Transverse colon (tissue), 4 donors: ENCODE measurements around the gene KCNK10. TPM values are rescaled to one million over a fixed set of nuclear protein-coding genes. Genes with fewer than 3 reads are reported as not detected.
A peak's percentile ranks its signal among the peaks of the same experiment; 100 is the strongest.

Source experiments
- DNase-seq: peaks from one replicate; pipeline ENCODE4 v3.0.0-alpha.2; 2019
- H3K27ac ChIP-seq, 4 donors: fragments of 200-600 bp; sonication (generic); 2 replicates each; pipeline ENCODE4 v1.5.1; 2016 to 2018; ENCODE audit warnings: inconsistent platforms in 4 of 4
- H3K27me3 ChIP-seq: fragments of 200-600 bp; sonication (generic); 2 replicates; pipeline ENCODE4 v1.5.1; 2017; ENCODE audit warnings: inconsistent platforms
- H3K36me3 ChIP-seq, 4 donors: fragments of 200-600 bp; sonication (generic); 2 replicates each; pipeline ENCODE4 v1.5.1; 2017 to 2019; ENCODE audit warnings: inconsistent platforms in 4 of 4
- H3K4me1 ChIP-seq, 4 donors: fragments of 200-600 bp; sonication (generic); 2 replicates each; pipeline ENCODE4 v1.5.1; 2017 to 2020; ENCODE audit warnings: inconsistent platforms in 4 of 4
- H3K4me3 ChIP-seq, 4 donors: fragments of 200-600 bp; sonication (generic); 1 replicate in 1 of 4; 2 replicates in 3 of 4; pipeline versions ENCODE4 v1.5.1 to v1.6.1; 2017 to 2019; ENCODE audit warnings: inconsistent platforms in 4 of 4
- H3K9me3 ChIP-seq, 2 donors: fragments of 200-600 bp; sonication (generic); 2 replicates each; pipeline ENCODE4 v1.5.1; 2017 to 2019; ENCODE audit warnings: inconsistent platforms in 2 of 2
- EP300 ChIP-seq: sonication (generic); formaldehyde crosslinking; IDR thresholded peaks from one replicate; pipeline ENCODE4 v1.6.1; 2017; ENCODE audit warnings: antibody characterized with exemption, low read depth
- POLR2A ChIP-seq: fragments of 450-650 bp; IDR thresholded peaks from one replicate; pipeline ENCODE4 v1.6.1; 2016; ENCODE audit warnings: antibody characterized with exemption, mild to moderate bottlenecking, moderate library complexity
- POLR2AphosphoS5 ChIP-seq, 3 donors: sonication (generic); formaldehyde crosslinking; IDR thresholded peaks; one replicate each; pipeline ENCODE4 v1.6.1; 2016; ENCODE audit warnings: antibody characterized with exemption in 3 of 3
- WGBS, 2 donors: methylation state at CpG; one replicate each; pipeline ENCODE4 v1.1.5; 2018; ENCODE audit warnings: low coverage in 1 of 2; 5-methylcytosine and 5-hydroxymethylcytosine counted together
- in situ Hi-C, 4 donors: fragments of 200-750 bp; cut with MboI; loops; one replicate each; pipeline versions ENCODE4 v1.15.0 to v1.15.1; 2017; ENCODE audit warnings: low sequenced_read_pairs in 3 of 4, low pct_ligation_motif_present in 1 of 4, low pct_unique_long_range_greater_than_20kb in 1 of 4
- intact Hi-C: fragments of 100-400 bp; cut with DNase I; formaldehyde crosslinking; loops from one replicate; pipeline ENCODE4 v1.15.1; 2023; ENCODE audit warnings: low total_unique reads
- total RNA-seq, 4 donors: library from RNA; depleted of rRNA; stranded (reverse); fragments of >200 nt; gene quantifications; one replicate each; pipeline ENCODE4 v1.1.0, GENCODE V29; 2016
- TF ChIP-seq, protein P1 (sequence below), 5 experiments: fragments of 200-600 bp in 3 of 5; fragments of 450-650 bp in 2 of 5; sonication (generic) in 3 of 5; IDR thresholded peaks; 1 replicate in 2 of 5; 2 replicates in 3 of 5; pipeline ENCODE4 v1.5.1; 2016 to 2017; ENCODE audit warnings: antibody characterized with exemption in 5 of 5, inconsistent platforms in 3 of 5, mild to moderate bottlenecking in 2 of 5, moderate library complexity in 1 of 5

KCNK10 gene
- total RNA-seq, 4 donors from 2014 or later, result 2.2 to 7.4 (median 3.2) TPM

DNA sequence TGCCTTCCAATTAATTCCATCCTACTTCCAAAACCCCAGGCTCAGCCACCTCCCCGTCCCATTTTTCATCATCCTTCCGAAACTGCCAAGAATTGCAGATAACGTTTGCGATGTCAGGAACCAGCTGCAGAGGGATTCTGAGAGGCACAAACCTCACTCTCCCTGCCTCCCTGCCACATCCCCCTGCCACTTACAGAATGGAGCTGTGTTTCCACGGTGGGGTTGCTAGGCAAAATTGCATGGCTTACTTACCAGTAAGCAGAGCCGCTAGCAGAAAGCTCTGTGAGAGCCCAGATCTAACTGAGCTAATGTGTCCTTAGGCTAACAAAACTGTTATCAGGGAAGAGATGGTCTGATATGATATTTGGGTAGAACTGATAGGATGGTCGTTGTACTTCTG, 127.4 kb downstream of the KCNK10 start:
- TF ChIP-seq POLR2AphosphoS5 (IDR thresholded peaks at IDR 0.05), result no peak
- no peak for TF ChIP-seq EP300
- no peak for TF ChIP-seq POLR2A
- TF ChIP-seq, protein P1, sequence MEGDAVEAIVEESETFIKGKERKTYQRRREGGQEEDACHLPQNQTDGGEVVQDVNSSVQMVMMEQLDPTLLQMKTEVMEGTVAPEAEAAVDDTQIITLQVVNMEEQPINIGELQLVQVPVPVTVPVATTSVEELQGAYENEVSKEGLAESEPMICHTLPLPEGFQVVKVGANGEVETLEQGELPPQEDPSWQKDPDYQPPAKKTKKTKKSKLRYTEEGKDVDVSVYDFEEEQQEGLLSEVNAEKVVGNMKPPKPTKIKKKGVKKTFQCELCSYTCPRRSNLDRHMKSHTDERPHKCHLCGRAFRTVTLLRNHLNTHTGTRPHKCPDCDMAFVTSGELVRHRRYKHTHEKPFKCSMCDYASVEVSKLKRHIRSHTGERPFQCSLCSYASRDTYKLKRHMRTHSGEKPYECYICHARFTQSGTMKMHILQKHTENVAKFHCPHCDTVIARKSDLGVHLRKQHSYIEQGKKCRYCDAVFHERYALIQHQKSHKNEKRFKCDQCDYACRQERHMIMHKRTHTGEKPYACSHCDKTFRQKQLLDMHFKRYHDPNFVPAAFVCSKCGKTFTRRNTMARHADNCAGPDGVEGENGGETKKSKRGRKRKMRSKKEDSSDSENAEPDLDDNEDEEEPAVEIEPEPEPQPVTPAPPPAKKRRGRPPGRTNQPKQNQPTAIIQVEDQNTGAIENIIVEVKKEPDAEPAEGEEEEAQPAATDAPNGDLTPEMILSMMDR (IDR thresholded peaks at IDR 0.05), result no peak
- intact Hi-C loops, result no loop called here
- WGBS, 2 donors, result 43 to 56% methylated on average over 4 to 7 of the region's 7 CpGs

GRCh38 chr14:88194531-88194930, 128.5 kb downstream of the KCNK10 start:
- WGBS, 2 donors, result 34 to 37% methylated on average over 7 to 8 of the region's 8 CpGs
- in situ Hi-C loops (loop anchor here in 2 of 4 donors (25.0 kb wide), 3 partner anchors 193 to 368 kb away; partner anchors contain the start of genes PTPN21 (in 1 of the 2), SPATA7 (in 1 of the 2) and ZC3H14 (in 1 of the 2)), intact Hi-C loops (no loop called here)
- TF ChIP-seq, protein P1 (IDR thresholded peaks at IDR 0.05), result no peak
- TF ChIP-seq POLR2A (no peak), EP300 (no peak), POLR2AphosphoS5 (IDR thresholded peaks at IDR 0.05) (no peak)
- no peaks in the 10 kb centered on the region for H3K9me3 ChIP-seq
- H3K4me1 ChIP-seq, result peaks cover 0 to 4% (median 0%) of the 10 kb centered on the region in 4 donors
- DNase-seq, result no peak
- no peak overlapping the region for H3K27ac ChIP-seq
- H3K36me3 ChIP-seq, result no peaks in the 10 kb centered on the region
- H3K4me3 ChIP-seq, result no peak overlapping the region
- peaks cover 12% of the 10 kb centered on the region for H3K27me3 ChIP-seq

More for the DNA sequence above, 127.4 kb downstream of the KCNK10 start:
- Histone ChIP-seq H3K27ac (no peak overlapping the region), H3K36me3 (no peaks in the 10 kb centered on the region), H3K9me3 (no peaks in the 10 kb centered on the region), H3K4me3 (no peak overlapping the region), H3K4me1 (no peaks in the 10 kb centered on the region), H3K27me3 (peaks cover 12% of the 10 kb centered on the region)
- no peak for DNase-seq
- in situ Hi-C loops, result loop anchor here in 2 of 4 donors (25.0 kb wide), 3 partner anchors 192 to 367 kb away; partner anchors contain the start of genes PTPN21 (in 1 of the 2), SPATA7 (in 1 of the 2) and ZC3H14 (in 1 of the 2)

DNA sequence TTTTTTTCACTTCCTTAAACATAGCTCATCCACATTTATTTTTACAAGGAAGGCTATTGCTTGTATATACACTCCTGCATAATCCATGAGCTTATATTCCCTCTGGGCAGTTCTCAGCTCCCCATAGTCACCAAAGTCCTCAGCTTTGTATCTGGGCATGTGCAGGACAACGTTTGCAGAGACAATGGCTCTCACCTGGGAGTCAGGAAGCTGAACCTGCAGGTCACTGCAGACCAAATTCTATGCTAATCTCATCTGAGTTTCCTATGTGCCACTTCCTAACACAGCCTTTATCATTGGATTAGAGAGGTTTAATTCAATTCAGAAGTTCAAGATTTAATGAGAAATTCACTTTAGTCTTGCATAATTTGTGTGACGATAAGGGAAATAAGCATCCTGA, 131.5 kb downstream of the KCNK10 start:
- TF ChIP-seq, protein P1 (IDR thresholded peaks at IDR 0.05), result no peak
- TF ChIP-seq POLR2AphosphoS5 (IDR thresholded peaks at IDR 0.05) (no peak), POLR2A (no peak), EP300 (no peak)
- Histone ChIP-seq H3K9me3 (no peaks in the 10 kb centered on the region), H3K27me3 (peaks cover 12% of the 10 kb centered on the region), H3K36me3 (no peaks in the 10 kb centered on the region), H3K4me1 (peaks cover 0 to 14% (median 6%) of the 10 kb centered on the region in 4 donors), H3K27ac (no peak overlapping the region), H3K4me3 (no peak overlapping the region)
- intact Hi-C loops (no loop called here), in situ Hi-C loops (loop anchor here in 2 of 4 donors (25.0 kb wide), 3 partner anchors 196 to 371 kb away; partner anchors contain the start of genes PTPN21 (in 1 of the 2), SPATA7 (in 1 of the 2) and ZC3H14 (in 1 of the 2))
- WGBS, 2 donors, result 50 to 66% methylated on average over 2 of the region's 2 CpGs
- no peak for DNase-seq

GRCh38 chr14:88189417-88190191, 133.5 kb downstream of the KCNK10 start:
- in situ Hi-C loops, result loop anchor here in 2 of 4 donors (25.0 kb wide), 3 partner anchors 198 to 373 kb away; partner anchors contain the start of genes PTPN21 (in 1 of the 2), SPATA7 (in 1 of the 2) and ZC3H14 (in 1 of the 2)
- intact Hi-C loops, result no loop called here
- Histone ChIP-seq H3K4me3 (peak overlapping the region in 2 of 4 donors; percentile 9 to 22), H3K9me3 (no peaks in the 10 kb centered on the region), H3K27me3 (peaks cover 12% of the 10 kb centered on the region), H3K4me1 (peaks cover 0 to 14% (median 6%) of the 10 kb centered on the region in 4 donors), H3K36me3 (no peaks in the 10 kb centered on the region), H3K27ac (no peak overlapping the region)
- peak; percentile 88 for DNase-seq
- WGBS, 2 donors, result 19 to 21% methylated on average over 8 to 10 of the region's 10 CpGs
- no peak for TF ChIP-seq EP300
- TF ChIP-seq, protein P1 (IDR thresholded peaks at IDR 0.05), result peak; percentile 51 to 75 (median 59)
